ENCODE results near the gene CDH13. TPM values are rescaled to one million over a fixed set of nuclear protein-coding genes. Genes with fewer than 3 reads are reported as not detected.

Gene CDH13
- total and polyA plus RNA-seq, 9 of the 15 experiments (the other 6 are each of a cell fraction or from before 2014, with no cell fraction given) = 0.03 TPM; not detected in 8

DNA sequence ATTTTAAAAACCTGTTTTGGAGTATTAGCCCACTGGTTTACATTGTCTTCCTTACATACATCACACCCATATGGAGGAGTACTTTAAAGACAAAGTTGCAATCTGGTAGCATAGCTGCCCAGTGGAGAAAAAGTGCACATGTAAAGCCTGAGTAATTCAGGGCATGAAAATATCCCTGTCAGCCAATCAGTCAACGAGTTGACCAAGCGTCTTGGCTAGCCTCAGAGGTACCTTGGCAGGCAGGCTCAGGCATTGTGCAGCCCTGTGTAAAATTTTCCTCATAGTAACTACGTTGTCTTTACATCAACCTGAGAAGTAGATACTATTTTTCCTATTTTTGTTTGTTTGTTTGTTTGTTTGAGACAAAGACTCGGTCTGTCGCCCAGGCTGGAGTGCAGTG is 339.0 kb downstream of the CDH13 start:
- no peak for FAIRE-seq
- in situ Hi-C loops (cut with MboI) (no loop called here), intact Hi-C loops (cut with micrococcal nuclease) (no loop called here)

DNA sequence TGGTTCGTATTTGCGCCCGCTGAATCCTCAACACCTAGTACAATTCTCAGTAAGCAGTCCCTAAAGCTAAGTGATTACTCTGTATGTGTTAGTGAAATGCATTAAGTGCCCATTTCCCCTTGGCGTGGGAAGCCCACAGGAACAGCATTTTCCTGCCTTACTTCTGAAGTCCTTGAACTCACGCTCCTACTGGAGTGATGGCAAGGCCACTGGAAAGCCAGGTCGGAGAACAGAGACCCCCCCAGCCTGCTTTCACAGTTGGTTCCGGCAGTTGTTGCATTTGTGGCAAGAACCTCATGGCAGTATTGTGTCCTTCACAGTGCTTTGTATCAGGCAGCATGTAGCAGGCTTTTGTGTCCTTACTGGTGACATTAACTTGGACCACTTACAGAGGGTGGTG is 340.7 kb downstream of the CDH13 start:
- Histone ChIP-seq H3K9me1 (ENCODE audit: control insufficient read depth, insufficient read depth, low read length) (no peaks in the 10 kb centered on the region), H3K4me1 (replicated peaks in 1 of 2; ENCODE audit: control insufficient read depth in 2 of 2, insufficient read depth in 2 of 2, low read length in 2 of 2) (no peaks in the 10 kb centered on the region), H3K36me3 (ENCODE audit: control insufficient read depth, insufficient read depth, low read length) (no peaks in the 10 kb centered on the region), H3K9me3 (replicated peaks; ENCODE audit: control insufficient read depth, insufficient read depth, low read depth, low read length) (no peaks in the 10 kb centered on the region), H3K9ac (ENCODE audit: insufficient read depth in 1 of 2, low read depth in 2 of 2, low read length in 2 of 2) (no peak overlapping the region), H3K27ac (ENCODE audit: extremely low read depth, low read depth, low read length) (no peak overlapping the region), H4K20me1 (replicated peaks; ENCODE audit: control insufficient read depth, insufficient read depth, low read length) (no peaks in the 10 kb centered on the region), H3K4me2 (ENCODE audit: insufficient read depth, low read length) (no peak overlapping the region), H3K79me2 (ENCODE audit: control insufficient read depth, insufficient read depth, low read length) (no peaks in the 10 kb centered on the region), H2AFZ (ENCODE audit: low read depth, low read length) (no peak overlapping the region), H3K4me3 (no peak overlapping the region), H3K27me3 (ENCODE audit: control insufficient read depth in 2 of 2, insufficient read depth in 2 of 2, low read length in 2 of 2) (no peaks in the 10 kb centered on the region)
- 2% methylated on average over 7 of the region's 7 CpGs for WGBS (ENCODE audit: insufficient coverage, low coverage, missing lambda C conversion rate)
- no peak for DNase-seq (ENCODE audit: extremely low read depth in 1 of 4, low spot score in 3 of 4)
- in situ Hi-C loops (cut with MboI) (no loop called here), intact Hi-C loops (cut with micrococcal nuclease) (no loop called here)
- CTCF ChIA-PET (ENCODE audit: low intra/inter-chr PET ratio) = no interaction called here
- no peak for ATAC-seq
- FAIRE-seq = no peak
- POLR2A ChIA-PET = no interaction called here
- BruUV-seq (replicated peaks) = no TSS peak
- no peak for TF ChIP-seq MCM3 (IDR thresholded peaks at IDR 0.05)
- no peak for TF ChIP-seq ATF7 (IDR thresholded peaks at IDR 0.05)
- no peak for TF ChIP-seq FIP1L1 (IDR thresholded peaks at IDR 0.05; ENCODE audit: low read depth, low read length, poor library complexity, severe bottlenecking)
- TF ChIP-seq, protein P1, sequence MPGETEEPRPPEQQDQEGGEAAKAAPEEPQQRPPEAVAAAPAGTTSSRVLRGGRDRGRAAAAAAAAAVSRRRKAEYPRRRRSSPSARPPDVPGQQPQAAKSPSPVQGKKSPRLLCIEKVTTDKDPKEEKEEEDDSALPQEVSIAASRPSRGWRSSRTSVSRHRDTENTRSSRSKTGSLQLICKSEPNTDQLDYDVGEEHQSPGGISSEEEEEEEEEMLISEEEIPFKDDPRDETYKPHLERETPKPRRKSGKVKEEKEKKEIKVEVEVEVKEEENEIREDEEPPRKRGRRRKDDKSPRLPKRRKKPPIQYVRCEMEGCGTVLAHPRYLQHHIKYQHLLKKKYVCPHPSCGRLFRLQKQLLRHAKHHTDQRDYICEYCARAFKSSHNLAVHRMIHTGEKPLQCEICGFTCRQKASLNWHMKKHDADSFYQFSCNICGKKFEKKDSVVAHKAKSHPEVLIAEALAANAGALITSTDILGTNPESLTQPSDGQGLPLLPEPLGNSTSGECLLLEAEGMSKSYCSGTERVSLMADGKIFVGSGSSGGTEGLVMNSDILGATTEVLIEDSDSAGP (CRISPR knock-in tag; IDR thresholded peaks at IDR 0.05) = no peak
- TF ChIP-seq SAP30 (IDR thresholded peaks at IDR 0.05; ENCODE audit: borderline replicate concordance, insufficient read depth, low read depth, low read length, poor library complexity, severe bottlenecking) = no peak

More for the DNA sequence above, 339.0 kb downstream of the CDH13 start:
- no peaks in the 10 kb centered on the region for H3K9me3 ChIP-seq (replicated peaks; ENCODE audit: control insufficient read depth, insufficient read depth, low read depth, low read length)
- ATAC-seq = no peak
- ChIA-PET CTCF (ENCODE audit: low intra/inter-chr PET ratio) (no interaction called here), POLR2A (interaction anchor here (0.6 kb wide), 1 partner anchor 34 kb away, joined by 3 read pairs; no protein-coding TSS in a partner anchor)
- no peak overlapping the region for H3K27ac ChIP-seq (ENCODE audit: extremely low read depth, low read depth, low read length)
- 0% methylated on average over 5 of the region's 5 CpGs for WGBS (ENCODE audit: insufficient coverage, low coverage, missing lambda C conversion rate)
- no peaks in the 10 kb centered on the region for H4K20me1 ChIP-seq (replicated peaks; ENCODE audit: control insufficient read depth, insufficient read depth, low read length)
- H3K36me3 ChIP-seq (ENCODE audit: control insufficient read depth, insufficient read depth, low read length) = no peaks in the 10 kb centered on the region
- no peak overlapping the region for H3K4me2 ChIP-seq (ENCODE audit: insufficient read depth, low read length)
- TF ChIP-seq NEUROD1 (IDR thresholded peaks at IDR 0.05; ENCODE audit: borderline replicate concordance, low read depth, low read length, partially characterized antibody) = no peak
- no peak for TF ChIP-seq FOXA1 (IDR thresholded peaks at IDR 0.05; ENCODE audit: borderline replicate concordance)
- TF ChIP-seq CXXC5 (CRISPR knock-in tag; IDR thresholded peaks at IDR 0.05) = no peak
- TF ChIP-seq, protein P2, sequence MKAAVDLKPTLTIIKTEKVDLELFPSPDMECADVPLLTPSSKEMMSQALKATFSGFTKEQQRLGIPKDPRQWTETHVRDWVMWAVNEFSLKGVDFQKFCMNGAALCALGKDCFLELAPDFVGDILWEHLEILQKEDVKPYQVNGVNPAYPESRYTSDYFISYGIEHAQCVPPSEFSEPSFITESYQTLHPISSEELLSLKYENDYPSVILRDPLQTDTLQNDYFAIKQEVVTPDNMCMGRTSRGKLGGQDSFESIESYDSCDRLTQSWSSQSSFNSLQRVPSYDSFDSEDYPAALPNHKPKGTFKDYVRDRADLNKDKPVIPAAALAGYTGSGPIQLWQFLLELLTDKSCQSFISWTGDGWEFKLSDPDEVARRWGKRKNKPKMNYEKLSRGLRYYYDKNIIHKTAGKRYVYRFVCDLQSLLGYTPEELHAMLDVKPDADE (conservative IDR thresholded peaks at IDR 0.05; ENCODE audit: control insufficient read depth, low read depth, low read length) = no peak
- H3K4me1 ChIP-seq (replicated peaks in 1 of 2; ENCODE audit: control insufficient read depth in 2 of 2, insufficient read depth in 2 of 2, low read length in 2 of 2) = no peaks in the 10 kb centered on the region
- H3K4me3 ChIP-seq = no peak overlapping the region
- no peaks in the 10 kb centered on the region for H3K9me1 ChIP-seq (ENCODE audit: control insufficient read depth, insufficient read depth, low read length)
- DNase-seq (ENCODE audit: extremely low read depth in 1 of 4, low spot score in 3 of 4) = no peak
- no peak overlapping the region for H3K9ac ChIP-seq (ENCODE audit: insufficient read depth in 1 of 2, low read depth in 2 of 2, low read length in 2 of 2)
- H3K79me2 ChIP-seq (ENCODE audit: control insufficient read depth, insufficient read depth, low read length) = no peaks in the 10 kb centered on the region
- H3K27me3 ChIP-seq (ENCODE audit: control insufficient read depth in 2 of 2, insufficient read depth in 2 of 2, low read length in 2 of 2) = no peaks in the 10 kb centered on the region
- BruUV-seq (replicated peaks) = no TSS peak
- H2AFZ ChIP-seq (ENCODE audit: low read depth, low read length) = no peak overlapping the region

Measured in K562 (cell line).